H1 (cell line): ENCODE results near the gene ARMH3. TPM values are rescaled to one million over a fixed set of nuclear protein-coding genes. Genes with fewer than 3 reads are reported as not detected.

Source experiments
- BACH1 ChIP-seq: IDR thresholded peaks from 2 replicates; pipeline ENCODE4 v1.6.1; 2012; ENCODE audit warnings: low read length, improper control_type of control experiment
- CEBPB ChIP-seq: IDR thresholded peaks from 2 replicates; pipeline ENCODE4 v1.6.1; 2012; ENCODE audit warnings: low read depth, low read length
- polyA plus RNA-seq, 7 experiments: library from polyadenylated mRNA; depleted of rRNA in 3 of 7; stranded (reverse) in 5 of 7; unstranded in 2 of 7; fragments of >200 nt in 5 of 7; fragments of 200-250 nt in 2 of 7; gene quantifications; 1 replicate in 5 of 7; 2 replicates in 1 of 7; 4 replicates in 1 of 7; pipeline versions ENCODE4 v1.2.1 to v1.2.3, GENCODE V29; 2011 to 2013; ENCODE audit warnings: missing spikeins in 2 of 7, mixed read lengths in 2 of 7
- total RNA-seq: library from RNA; stranded (reverse); fragmentation: NEBNext Ultra II Directional; extraction: Animal tissue kit (Norgen Biotek cat#: 25700); gene quantifications from 2 replicates; pipeline ENCODE4 v1.2.1, GENCODE V29; 2021

The ARMH3 gene
- total and polyA plus RNA-seq, 2 of the 8 experiments (the other 6 are each of a cell fraction or from before 2014, with no cell fraction given): 11.6 to 18.3 TPM

DNA sequence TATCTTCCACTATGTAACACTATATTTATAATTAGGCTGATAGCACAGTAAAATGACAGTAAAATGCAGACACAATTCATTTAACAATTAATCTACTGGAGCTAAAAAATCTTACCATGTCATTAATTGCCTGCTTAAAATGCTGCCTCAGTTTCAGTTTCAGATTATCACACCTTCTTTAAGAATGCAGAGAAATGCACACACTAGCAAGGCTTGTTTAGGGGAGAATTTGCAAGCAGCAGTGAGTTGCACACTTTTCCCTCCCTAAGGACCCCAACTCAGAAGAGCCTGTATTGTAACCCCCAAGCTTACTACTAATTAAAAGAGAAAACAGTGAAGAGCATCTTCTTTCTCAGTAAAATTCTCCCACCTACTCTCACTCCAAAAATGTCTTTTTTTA is 132.7 kb downstream of the ARMH3 start (continued):
- TF ChIP-seq CEBPB (no peak), BACH1 (no peak)
- TF ChIP-seq, all 59 proteins: peak for 0
